DND-41 (cell line): ENCODE results near the gene AFF1.

Experiments
- ATAC-seq: fragments of 200-7000 bp; cut with Tn5 transposase; 3 replicates; pipeline ENCODE4 v1.9.1; 2021; ENCODE audit warnings: low read depth; ENCODE audit not compliant: insufficient read depth
- DNase-seq: peaks from one replicate; pipeline ENCODE4 v3.0.0-alpha.2; 2020
- H2AFZ ChIP-seq: 2 replicates; pipeline ENCODE4 v1.6.0; 2012; ENCODE audit warnings: low read depth, low read length
- H3K27ac ChIP-seq: 2 replicates; pipeline ENCODE4 v1.5.1; 2012; ENCODE audit warnings: low read length, inconsistent platforms
- H3K27me3 ChIP-seq: fragments of 200-600 bp; sonication (generic); 2 replicates; pipeline ENCODE4 v1.6.0; 2012; ENCODE audit warnings: low read length, mild to moderate bottlenecking, inconsistent platforms; ENCODE audit not compliant: insufficient read depth, poor library complexity
- H3K36me3 ChIP-seq: 2 replicates; pipeline ENCODE4 v1.5.1; 2012; ENCODE audit warnings: low read length, inconsistent platforms; ENCODE audit not compliant: insufficient read depth
- H3K4me1 ChIP-seq: 2 replicates; pipeline ENCODE4 v1.5.1; 2012; ENCODE audit warnings: mild to moderate bottlenecking, low read length; ENCODE audit not compliant: insufficient read depth
- H3K4me2 ChIP-seq: 2 replicates; pipeline ENCODE4 v1.6.0; 2012; ENCODE audit warnings: mild to moderate bottlenecking, moderate library complexity, low read length, inconsistent platforms; ENCODE audit not compliant: insufficient read depth
- H3K4me3 ChIP-seq, 2 experiments: fragments of 200-600 bp in 1 of 2; shearing (Covaris generic) in 1 of 2; 2 replicates each; pipeline ENCODE4 v1.5.1; 2012 to 2016; ENCODE audit warnings: inconsistent platforms in 2 of 2, low read length in 2 of 2, mild to moderate bottlenecking in 2 of 2, low read depth in 1 of 2, moderate library complexity in 1 of 2
- H3K79me2 ChIP-seq: 2 replicates; pipeline ENCODE4 v1.6.0; 2012; ENCODE audit warnings: low read length, inconsistent platforms; ENCODE audit not compliant: insufficient read depth
- H3K9ac ChIP-seq: 2 replicates; pipeline ENCODE4 v1.6.0; 2012; ENCODE audit warnings: low read depth, mild to moderate bottlenecking, inconsistent platforms, low read length, moderate library complexity
- H3K9me3 ChIP-seq: 2 replicates; pipeline ENCODE4 v1.5.1; 2012; ENCODE audit warnings: low read length, moderate library complexity, mild to moderate bottlenecking, inconsistent platforms; ENCODE audit not compliant: insufficient read depth, severe bottlenecking
- H4K20me1 ChIP-seq: 2 replicates; pipeline ENCODE4 v1.6.0; 2012; ENCODE audit warnings: low read length; ENCODE audit not compliant: insufficient read depth
- EZH2 ChIP-seq: IDR thresholded peaks from 3 replicates; pipeline ENCODE4 v1.6.1; 2012; ENCODE audit warnings: borderline replicate concordance, low read depth, mild to moderate bottlenecking, moderate library complexity, low read length, inconsistent platforms; ENCODE audit not compliant: severe bottlenecking
- TF ChIP-seq, protein P1 (sequence below): IDR thresholded peaks from 2 replicates; pipeline ENCODE4 v1.5.1; 2012; ENCODE audit warnings: borderline replicate concordance, low read length, moderate library complexity, mild to moderate bottlenecking; ENCODE audit not compliant: poor library complexity, severe bottlenecking; ENCODE audit errors: extremely low read depth

The AFF1 gene

DNA sequence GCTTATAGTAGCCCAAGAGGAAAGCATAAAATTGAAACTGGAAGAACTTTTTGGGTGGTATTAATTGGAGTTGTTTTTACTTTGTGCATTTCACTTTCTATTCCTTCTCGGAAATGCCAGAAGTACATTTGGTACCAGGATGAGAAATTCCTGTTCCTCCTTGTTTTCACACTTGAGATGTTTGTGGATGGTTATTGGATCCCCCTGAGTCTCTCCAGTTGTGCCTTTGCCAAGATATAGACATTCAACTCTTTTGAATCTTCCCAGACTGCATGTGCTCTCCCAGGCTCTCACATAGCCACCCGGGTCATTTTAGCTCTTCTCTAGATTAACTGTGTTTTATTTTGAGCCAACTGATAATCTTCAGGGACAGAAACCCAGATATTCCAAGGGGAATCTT is 120.5 kb downstream of the AFF1 start:
- H3K9ac ChIP-seq, result no peak overlapping the region
- peaks cover 37% of the 10 kb centered on the region for H4K20me1 ChIP-seq
- DNase-seq (no peak), ATAC-seq (no peak)
- peaks cover 43% of the 10 kb centered on the region for H3K36me3 ChIP-seq
- TF ChIP-seq, protein P1, sequence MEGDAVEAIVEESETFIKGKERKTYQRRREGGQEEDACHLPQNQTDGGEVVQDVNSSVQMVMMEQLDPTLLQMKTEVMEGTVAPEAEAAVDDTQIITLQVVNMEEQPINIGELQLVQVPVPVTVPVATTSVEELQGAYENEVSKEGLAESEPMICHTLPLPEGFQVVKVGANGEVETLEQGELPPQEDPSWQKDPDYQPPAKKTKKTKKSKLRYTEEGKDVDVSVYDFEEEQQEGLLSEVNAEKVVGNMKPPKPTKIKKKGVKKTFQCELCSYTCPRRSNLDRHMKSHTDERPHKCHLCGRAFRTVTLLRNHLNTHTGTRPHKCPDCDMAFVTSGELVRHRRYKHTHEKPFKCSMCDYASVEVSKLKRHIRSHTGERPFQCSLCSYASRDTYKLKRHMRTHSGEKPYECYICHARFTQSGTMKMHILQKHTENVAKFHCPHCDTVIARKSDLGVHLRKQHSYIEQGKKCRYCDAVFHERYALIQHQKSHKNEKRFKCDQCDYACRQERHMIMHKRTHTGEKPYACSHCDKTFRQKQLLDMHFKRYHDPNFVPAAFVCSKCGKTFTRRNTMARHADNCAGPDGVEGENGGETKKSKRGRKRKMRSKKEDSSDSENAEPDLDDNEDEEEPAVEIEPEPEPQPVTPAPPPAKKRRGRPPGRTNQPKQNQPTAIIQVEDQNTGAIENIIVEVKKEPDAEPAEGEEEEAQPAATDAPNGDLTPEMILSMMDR, result no peak
- TF ChIP-seq EZH2, result no peak
- no peaks in the 10 kb centered on the region for H3K9me3 ChIP-seq
- no peak overlapping the region for H2AFZ ChIP-seq
- H3K27ac ChIP-seq, result no peak overlapping the region
- no peak overlapping the region for H3K4me2 ChIP-seq
- H3K4me1 ChIP-seq, result no peaks in the 10 kb centered on the region
- H3K27me3 ChIP-seq, result no peaks in the 10 kb centered on the region
- peaks cover 97% of the 10 kb centered on the region for H3K79me2 ChIP-seq
- H3K4me3 ChIP-seq, result no peak overlapping the region

DNA sequence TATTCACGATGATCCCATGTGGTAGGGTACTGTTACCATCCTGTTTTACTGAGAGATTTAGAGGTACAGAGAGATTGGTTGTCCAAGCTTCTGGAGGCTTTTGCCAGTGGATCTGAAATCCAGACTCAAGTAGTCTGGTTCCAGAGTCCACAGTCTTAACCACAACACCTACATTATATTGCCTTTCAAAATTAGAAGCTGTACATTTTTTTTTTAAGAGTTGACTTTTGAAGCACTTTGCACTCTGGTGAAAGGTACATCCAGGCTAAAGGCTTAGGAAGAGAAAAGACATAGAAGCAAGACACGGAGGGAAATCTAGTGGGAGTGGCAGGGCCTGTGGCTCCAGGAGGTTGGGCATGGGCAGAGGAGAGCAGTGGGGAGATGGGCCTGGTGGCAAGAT is 122.1 kb downstream of the AFF1 start:
- no peak overlapping the region for H2AFZ ChIP-seq
- no peak overlapping the region for H3K4me3 ChIP-seq
- no peak for TF ChIP-seq EZH2
- TF ChIP-seq, protein P1, result no peak
- H3K4me2 ChIP-seq, result no peak overlapping the region
- no peaks in the 10 kb centered on the region for H3K27me3 ChIP-seq
- H4K20me1 ChIP-seq, result peaks cover 34% of the 10 kb centered on the region
- H3K36me3 ChIP-seq, result peaks cover 34% of the 10 kb centered on the region
- H3K79me2 ChIP-seq, result peaks cover 94% of the 10 kb centered on the region
- ATAC-seq (no peak), DNase-seq (no peak)
- no peak overlapping the region for H3K9ac ChIP-seq
- no peaks in the 10 kb centered on the region for H3K9me3 ChIP-seq
- no peaks in the 10 kb centered on the region for H3K4me1 ChIP-seq
- H3K27ac ChIP-seq, result no peak overlapping the region

DNA sequence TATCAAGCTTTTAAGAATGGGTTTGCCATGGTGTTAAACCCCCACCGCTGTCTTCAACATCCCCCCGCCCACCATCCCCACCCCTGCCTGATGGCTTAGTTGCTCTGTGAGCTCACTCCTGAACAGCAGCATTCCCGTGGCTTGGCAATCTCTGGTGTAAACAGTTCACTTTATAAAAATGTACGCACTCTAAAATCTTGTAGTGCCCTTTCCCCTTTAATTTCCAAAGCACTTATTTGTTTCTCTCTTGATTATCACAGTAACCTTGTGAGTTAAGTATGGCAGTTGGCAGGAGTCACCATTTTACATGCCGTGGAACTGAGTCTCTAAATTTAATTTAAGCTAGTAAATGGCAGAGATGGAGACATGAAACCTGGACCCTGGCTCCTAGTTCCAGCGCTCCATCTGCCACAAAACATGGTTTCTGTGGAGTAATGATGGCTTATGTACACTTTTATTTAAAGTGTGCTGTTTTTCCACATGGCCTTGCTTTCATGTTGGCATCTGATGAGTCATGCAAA is 123.1 kb downstream of the AFF1 start:
- H3K36me3 ChIP-seq, result peaks cover 32% of the 10 kb centered on the region
- H3K9ac ChIP-seq, result no peak overlapping the region
- H2AFZ ChIP-seq, result no peak overlapping the region
- H3K4me1 ChIP-seq, result no peaks in the 10 kb centered on the region
- H3K27me3 ChIP-seq, result no peaks in the 10 kb centered on the region
- H3K27ac ChIP-seq, result no peak overlapping the region
- H4K20me1 ChIP-seq, result peaks cover 30% of the 10 kb centered on the region
- H3K4me3 ChIP-seq, result no peak overlapping the region
- DNase-seq (no peak), ATAC-seq (no peak)
- no peak overlapping the region for H3K4me2 ChIP-seq
- peaks cover 94% of the 10 kb centered on the region for H3K79me2 ChIP-seq
- TF ChIP-seq, protein P1, result no peak
- TF ChIP-seq EZH2, result no peak
- no peaks in the 10 kb centered on the region for H3K9me3 ChIP-seq
